HG02642 (cell line): ENCODE data around the gene KLK12.

ENCODE experiments used
- ATAC-seq: cut with Tn5 transposase; IDR thresholded peaks from one replicate; pipeline ENCODE4 v1.9.1; 2021; ENCODE audit warnings: mild to moderate bottlenecking; ENCODE audit not compliant: unreplicated experiment, poor library complexity

The KLK12 gene

DNA sequence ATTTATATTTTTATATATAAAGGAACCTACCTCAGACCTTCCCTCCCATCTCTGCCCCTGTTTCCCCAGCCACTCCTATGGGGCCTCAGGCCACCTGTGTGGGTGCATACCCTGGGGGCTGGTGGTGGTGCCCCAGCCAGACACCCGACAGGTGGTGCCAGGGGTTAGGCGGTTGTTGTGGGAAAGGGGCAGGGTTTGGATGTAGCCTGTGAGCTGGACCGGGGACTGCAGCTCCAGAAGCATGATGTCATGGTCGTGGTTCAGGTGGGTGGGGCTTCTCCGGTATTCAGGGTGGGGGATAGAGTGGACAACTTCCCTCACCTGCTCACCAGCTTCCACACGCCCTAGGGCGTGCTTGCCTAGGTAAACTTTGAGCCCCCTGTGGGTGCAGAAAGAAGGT lies 24.9 kb upstream of the KLK12 start:
- no peak for ATAC-seq

GRCh38 chr19:51055866-51056265 lies 21.1 kb upstream of the KLK12 start:
- no peak for ATAC-seq

DNA sequence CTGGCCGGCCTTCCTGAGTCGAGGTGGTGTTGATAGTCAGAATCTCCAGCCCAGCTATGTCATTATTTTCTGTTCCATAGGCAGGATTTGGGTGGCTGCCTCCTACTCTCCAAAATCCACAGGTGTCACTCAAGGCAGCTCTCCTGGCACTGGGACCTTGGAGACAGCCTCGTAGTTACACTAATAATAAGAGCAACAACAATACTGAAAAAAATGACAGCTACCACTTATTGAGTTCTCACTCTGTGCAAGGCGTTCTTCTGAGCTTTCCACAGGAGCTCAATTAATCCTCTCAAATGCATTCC lies 12.2 kb upstream of the KLK12 start:
- no peak for ATAC-seq

DNA sequence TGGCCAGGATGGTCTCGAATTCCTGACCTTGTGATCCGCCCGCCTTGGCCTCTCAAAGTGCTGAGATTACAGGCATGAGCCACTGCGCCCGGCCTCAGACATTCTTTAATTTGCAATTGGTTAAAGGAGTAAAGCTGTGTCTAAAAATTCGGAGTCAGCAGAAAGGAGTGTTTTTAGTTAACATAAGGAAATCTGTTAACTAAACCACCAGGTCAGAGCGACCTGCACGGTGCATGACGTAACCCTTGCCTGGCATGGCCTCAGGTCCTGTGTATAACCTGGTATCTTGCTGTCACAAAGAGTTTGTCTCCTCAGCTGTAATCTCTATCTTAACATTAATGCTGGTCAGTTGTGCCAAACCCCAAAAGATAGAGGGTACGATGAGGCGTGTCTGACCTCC lies 9.5 kb upstream of the KLK12 start:
- no peak for ATAC-seq

GRCh38 chr19:51043497-51043896 lies 8.7 kb upstream of the KLK12 start:
- ATAC-seq = no peak

DNA sequence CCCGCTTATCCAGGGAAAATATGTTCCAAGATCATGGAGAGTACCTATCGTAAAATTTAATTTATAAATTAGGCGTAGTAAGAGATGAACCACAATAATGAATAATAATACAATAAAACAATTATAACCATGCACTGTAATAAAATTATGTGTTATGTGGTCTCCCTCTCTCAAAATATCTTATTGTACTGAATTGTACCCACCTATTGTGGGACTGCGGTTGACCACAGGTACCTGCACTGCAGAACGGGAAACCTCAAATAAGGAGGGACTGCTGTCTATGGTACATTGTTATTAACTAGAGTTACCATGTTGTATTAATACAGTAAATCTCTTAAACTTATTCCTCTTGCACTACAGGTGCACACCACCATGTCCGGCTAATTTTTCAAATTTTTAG lies 5.3 kb upstream of the KLK12 start:
- ATAC-seq = no peak

DNA sequence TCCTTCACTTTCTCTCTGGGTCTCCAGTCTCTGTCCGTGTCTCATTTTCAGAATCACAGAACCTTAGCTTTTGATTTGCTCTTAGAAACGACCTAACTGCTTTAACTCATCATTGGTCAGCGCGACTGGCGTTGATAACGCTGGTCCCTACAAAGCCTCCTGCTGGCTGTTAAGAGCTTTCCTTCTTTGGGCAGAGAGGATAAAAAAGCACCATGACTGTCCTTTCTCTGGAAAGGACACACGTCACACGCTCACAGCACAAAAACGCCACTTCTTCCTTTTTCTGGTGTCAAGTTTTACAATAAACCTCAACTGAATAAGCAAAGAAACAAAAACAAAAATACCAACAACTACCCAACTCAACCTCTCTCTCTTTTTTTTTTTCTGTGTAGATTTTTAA lies 1.7 kb upstream of the KLK12 start:
- ATAC-seq = no peak

DNA sequence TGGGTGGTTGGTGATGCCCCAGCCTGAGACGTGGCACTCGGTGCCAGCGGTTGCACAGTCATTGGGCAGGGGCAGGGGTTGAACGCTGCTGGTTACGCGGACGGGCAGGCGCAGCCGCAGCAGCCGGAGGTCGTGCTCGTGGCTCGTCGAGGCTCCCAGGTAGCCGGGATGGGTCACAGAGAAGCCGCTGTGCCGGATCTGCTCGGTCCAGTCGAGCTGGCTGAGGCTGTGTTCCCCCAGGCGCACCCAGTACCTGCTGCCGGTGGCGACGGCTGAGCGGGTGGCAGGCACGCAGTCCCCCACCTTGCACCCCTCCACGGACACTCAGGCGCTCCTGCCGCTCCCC lies 2.9 kb downstream of the KLK12 start:
- no peak for ATAC-seq

- no peak for ATAC-seq
Measured at GRCh38 chr19:51031220-51031879, 3.5 kb downstream of the KLK12 start.

- ATAC-seq = no peak
Measured at GRCh38 chr19:51030631-51031030, 4.2 kb downstream of the KLK12 start.

- ATAC-seq = no peak
Measured at GRCh38 chr19:51029718-51030117, 5.1 kb downstream of the KLK12 start.

GRCh38 chr19:51027873-51028272 lies 6.9 kb downstream of the KLK12 start:
- no peak for ATAC-seq

DNA sequence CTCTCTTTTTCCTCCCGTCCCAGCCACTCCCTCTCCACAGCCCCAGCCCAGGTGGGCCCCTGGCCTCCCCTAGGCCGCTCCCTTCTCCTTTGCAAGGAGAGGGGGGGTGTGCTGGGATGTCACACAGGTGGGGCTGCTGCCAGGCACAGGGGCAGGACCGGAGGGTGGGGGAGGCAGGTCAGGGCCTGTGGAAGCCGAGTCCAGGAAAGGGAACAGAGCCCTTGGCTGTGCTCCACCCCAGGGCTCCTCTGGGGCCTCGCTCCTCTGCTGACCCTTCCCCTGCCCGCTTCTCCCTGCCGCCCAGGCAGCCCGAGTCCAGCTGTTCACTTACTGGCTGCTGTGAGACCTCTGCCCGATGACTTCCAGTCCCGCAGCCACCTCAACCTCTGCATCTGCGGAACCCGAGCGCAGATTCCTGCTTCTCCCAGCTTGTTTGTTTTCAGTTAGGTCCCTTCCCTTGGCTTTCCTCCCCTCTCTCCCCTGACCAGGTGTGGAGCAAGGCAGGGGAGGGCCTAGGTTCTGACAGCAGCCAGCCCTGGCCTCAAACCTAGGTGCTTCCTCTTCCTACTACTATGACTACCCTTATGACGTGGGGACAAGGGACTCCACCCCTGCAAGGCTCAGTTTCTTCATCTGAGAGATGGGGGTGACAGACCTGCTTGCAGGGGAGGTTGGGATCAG lies 7.5 kb downstream of the KLK12 start:
- ATAC-seq = no peak

- ATAC-seq = no peak
Measured at GRCh38 chr19:51026554-51026831, 8.3 kb downstream of the KLK12 start, which contains the start of gene KLK11. Gene KLK11 (minus strand): TSS chr19:51026616. CDS start chr19:51025631, 985 bp downstream.

- ATAC-seq = no peak
Measured at GRCh38 chr19:51025809-51026553, 8.8 kb downstream of the KLK12 start.

GRCh38 chr19:51025401-51025800 lies 9.4 kb downstream of the KLK12 start:
- ATAC-seq = no peak

DNA sequence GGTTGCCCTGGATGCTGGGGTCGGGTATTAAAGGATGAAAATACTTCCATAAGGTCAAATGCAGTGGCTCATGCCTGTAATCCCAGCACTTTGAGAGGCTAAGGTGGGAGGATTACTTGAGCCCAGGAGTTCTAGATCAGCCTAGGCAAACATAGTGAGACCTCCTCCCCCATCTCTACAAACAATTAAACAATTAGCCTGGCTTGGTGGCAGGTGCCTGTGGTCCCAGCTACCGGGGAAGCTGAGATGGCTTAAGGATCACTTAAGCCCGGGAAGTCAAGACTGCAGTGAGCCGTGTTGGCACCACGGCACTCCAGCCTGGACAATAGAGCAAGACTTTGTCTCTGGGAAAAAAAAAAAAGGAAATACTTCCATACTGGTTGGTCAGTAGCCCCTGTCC lies 9.9 kb downstream of the KLK12 start:
- ATAC-seq = no peak

GRCh38 chr19:51023946-51024345 lies 10.9 kb downstream of the KLK12 start:
- no peak for ATAC-seq

DNA sequence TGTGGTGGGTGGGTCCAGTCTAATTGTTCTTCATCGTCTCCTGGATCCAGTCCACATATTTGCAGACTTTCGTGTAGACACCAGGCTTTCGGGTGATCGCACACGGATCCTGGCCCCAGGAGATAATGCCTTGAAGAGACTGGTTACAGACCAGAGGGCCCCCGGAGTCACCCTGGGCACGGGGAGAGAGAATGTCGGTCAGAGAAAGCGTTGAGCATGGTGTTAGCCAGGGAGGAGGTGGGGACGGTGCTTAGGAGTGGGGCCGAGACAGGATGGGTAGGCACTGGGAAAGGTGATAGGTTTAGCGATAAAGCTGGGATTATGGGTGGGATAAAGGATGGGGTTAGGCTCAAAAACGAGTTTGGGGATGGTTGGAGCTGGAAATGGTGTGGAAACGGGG lies 12.3 kb downstream of the KLK12 start:
- no peak for ATAC-seq

DNA sequence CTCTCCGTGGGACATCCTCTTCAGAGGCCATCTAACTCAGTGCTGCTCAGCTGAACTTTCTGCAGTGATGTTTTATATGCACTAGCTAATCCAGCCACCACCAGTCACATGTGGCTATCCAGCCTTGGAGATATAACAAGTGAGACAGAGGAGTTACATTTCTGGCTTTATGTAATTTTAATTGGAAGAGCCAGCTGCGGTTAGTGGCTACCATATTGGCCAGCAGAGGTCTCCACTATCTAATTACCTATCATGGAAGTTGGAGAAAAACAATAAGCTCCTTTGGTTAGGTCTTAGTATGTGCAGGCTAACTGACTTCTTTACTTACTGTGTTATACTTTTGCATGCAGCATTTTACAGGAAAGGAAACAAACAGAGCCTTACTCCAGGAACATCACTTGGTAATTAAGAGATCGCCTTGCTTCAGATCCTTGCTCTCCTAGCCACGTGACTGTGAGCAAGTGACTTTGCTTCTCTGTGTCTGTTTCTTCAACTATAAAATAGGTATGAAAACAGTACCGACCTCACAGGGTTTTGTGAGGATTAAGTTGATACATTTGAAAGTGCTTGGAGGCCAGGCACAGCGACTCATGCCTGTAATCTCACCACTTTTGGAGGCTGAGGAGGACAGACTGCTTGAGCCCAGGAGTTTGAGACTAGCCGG lies 13.7 kb downstream of the KLK12 start:
- no peak for ATAC-seq

- ATAC-seq = no peak
Measured at GRCh38 chr19:51019544-51019925, 15.3 kb downstream of the KLK12 start, which contains the start of gene KLK10. Gene KLK10 (minus strand): TSS chr19:51019709. CDS start chr19:51019130, 579 bp downstream.
